GM12878 (cell line): ENCODE data around the gene RAB3B. TPM values are rescaled to one million over a fixed set of nuclear protein-coding genes. Genes with fewer than 3 reads are reported as not detected.
"Not testable (repeated sequence)": the region's sequence is repeated elsewhere in the genome, so short reads cannot be mapped to it uniquely, and the experiment has no call there.

Experiments
- ATAC-seq: fragments of 200-7000 bp; cut with Tn5 transposase; 3 replicates; pipeline ENCODE4 v1.9.1; 2020; ENCODE audit warnings: mild to moderate bottlenecking, moderate library complexity
- BruUV-seq: library from RNA; stranded (reverse); fragments of 400-500 nt; replicated peaks from 2 replicates; lab custom pipeline; 2021; lab: Mats Ljungman, UMichigan
- CTCF ChIA-PET: fragments of 300-600 bp; sonication (Branson Sonifier 250); formaldehyde crosslinking; extraction: SDS; loops from one replicate; lab custom pipeline; 2021; ENCODE audit warnings: inconsistent platforms; lab: Yijun Ruan, JAX
- POLR2A ChIA-PET: fragments of 350-600 bp; formaldehyde crosslinking; extraction: SDS; loops from one replicate; lab custom pipeline; 2021; ENCODE audit warnings: inconsistent platforms; lab: Charles Lee
- RAD21 ChIA-PET: fragments of 300-600 bp; sonication (Branson Sonifier 250); formaldehyde crosslinking; loops from one replicate; lab custom pipeline; 2023; ENCODE audit warnings: antibody characterized with exemption; ENCODE audit not compliant: unreplicated experiment; lab: Charles Lee
- SMC1A ChIA-PET: fragments of 300-600 bp; sonication (Branson Sonifier 250); formaldehyde crosslinking; loops from one replicate; lab custom pipeline; 2023; ENCODE audit not compliant: unreplicated experiment, uncharacterized antibody; lab: Charles Lee
- DNase-seq: peaks from one replicate; pipeline ENCODE4 v3.0.0-alpha.2; 2011; ENCODE audit warnings: low read depth, low spot score
- FAIRE-seq: peaks from 3 replicates; lab custom pipeline; 2011; peaks lifted over from hg19 to GRCh38; lab: Jason Lieb, UNC
- H2AFZ ChIP-seq: 2 replicates; pipeline ENCODE4 v1.6.0; 2011; ENCODE audit warnings: low read depth, low read length, control low read depth; ENCODE audit not compliant: control insufficient read depth
- H3K27ac ChIP-seq: 2 replicates; pipeline ENCODE4 v1.5.1; 2011; ENCODE audit warnings: control low read depth; ENCODE audit not compliant: control insufficient read depth, insufficient read depth
- H3K27me3 ChIP-seq, 2 experiments: replicated peaks in 1 of 2; 2 replicates each; pipeline versions ENCODE4 v1.6.0 to v1.6.1; 2011; ENCODE audit warnings: low read length in 1 of 2; ENCODE audit not compliant: control insufficient read depth in 2 of 2, insufficient read depth in 2 of 2
- H3K36me3 ChIP-seq, 2 experiments: 2 replicates each; pipeline ENCODE4 v1.5.1; 2011; ENCODE audit warnings: low read length in 1 of 2; ENCODE audit not compliant: control insufficient read depth in 2 of 2, insufficient read depth in 2 of 2
- H3K4me1 ChIP-seq: 2 replicates; pipeline ENCODE4 v1.6.1; 2011; ENCODE audit warnings: mild to moderate bottlenecking, low read length, moderate library complexity, mixed read lengths; ENCODE audit not compliant: control insufficient read depth, insufficient read depth
- H3K4me2 ChIP-seq: 2 replicates; pipeline ENCODE4 v1.6.0; 2011; ENCODE audit warnings: control low read depth; ENCODE audit not compliant: control insufficient read depth, insufficient read depth
- H3K4me3 ChIP-seq: fragments of 200-600 bp; sonication (generic); 2 replicates; pipeline ENCODE4 v1.5.1; 2016
- H3K79me2 ChIP-seq: 2 replicates; pipeline ENCODE4 v1.6.0; 2011; ENCODE audit warnings: low read length; ENCODE audit not compliant: control insufficient read depth, insufficient read depth
- H3K9ac ChIP-seq: 2 replicates; pipeline ENCODE4 v1.8.0; 2011; ENCODE audit warnings: low read length, control low read depth, mixed read lengths; ENCODE audit not compliant: control insufficient read depth, insufficient read depth
- H3K9me3 ChIP-seq: replicated peaks from 3 replicates; pipeline ENCODE4 v1.5.1; 2011; ENCODE audit warnings: mild to moderate bottlenecking, low read length; ENCODE audit not compliant: control insufficient read depth, insufficient read depth
- H4K20me1 ChIP-seq: 2 replicates; pipeline ENCODE4 v1.6.0; 2011; ENCODE audit not compliant: control insufficient read depth, insufficient read depth
- MEF2A ChIP-seq: IDR thresholded peaks from 2 replicates; pipeline ENCODE4 v1.6.1; 2011; ENCODE audit warnings: low read depth, mild to moderate bottlenecking, low read length, moderate library complexity; ENCODE audit not compliant: insufficient read depth
- WGBS: methylation state at CpG from one replicate; pipeline ENCODE4 v1.1.6; 2016; ENCODE audit warnings: low lambda C conversion rate; ENCODE audit not compliant: insufficient replicate concordance, insufficient coverage; ENCODE audit errors: missing lambda C conversion rate; 5-methylcytosine and 5-hydroxymethylcytosine counted together
- in situ Hi-C: fragments of 300-500 bp; cut with MboI; formaldehyde crosslinking; loops from 9 replicates; pipeline ENCODE4 v1.14.3; 2018; ENCODE audit warnings: mixed read lengths
- intact Hi-C: fragments of 100-400 bp; cut with micrococcal nuclease; formaldehyde crosslinking; loops from one replicate; pipeline ENCODE4 v1.14.2; 2022; ENCODE audit not compliant: unreplicated experiment
- polyA plus RNA-seq, 11 experiments: library from polyadenylated mRNA; depleted of rRNA in 4 of 11; unstranded in 6 of 11; stranded (reverse) in 5 of 11; fragments of >200 nt; fragmentation: Nextera tagmentation in 4 of 11; fragmentation: Illumina TruSeq in 1 of 11; extraction: Ambion mirVana in 4 of 11; extraction: Trizol in 1 of 11; gene quantifications; 1 replicate in 1 of 11; 2 replicates in 10 of 11; pipeline versions ENCODE4 v1.2.1 to v1.2.3, GENCODE V29; 2011 to 2016; ENCODE audit warnings: inconsistent platforms in 2 of 11, missing spikeins in 2 of 11, low read depth in 1 of 11
- total RNA-seq, 4 experiments: library from RNA; depleted of rRNA in 3 of 4; stranded (reverse); fragments of >200 nt in 3 of 4; fragmentation: Illumina TruSeq in 1 of 4; extraction: Trizol in 1 of 4; gene quantifications; 2 replicates each; pipeline versions ENCODE4 v1.2.1 to v1.2.3, GENCODE V29; 2013 to 2021
- TF ChIP-seq, protein P1 (sequence below): fragments of 450-650 bp; IDR thresholded peaks from 2 replicates; pipeline ENCODE4 v1.6.1; 2017; ENCODE audit warnings: mild to moderate bottlenecking, moderate library complexity

RAB3B gene
- total and polyA plus RNA-seq, 10 of the 15 experiments (the other 5 are each of a cell fraction or from before 2014, with no cell fraction given) = 0.05 to 0.32 (median 0.24) TPM

DNA sequence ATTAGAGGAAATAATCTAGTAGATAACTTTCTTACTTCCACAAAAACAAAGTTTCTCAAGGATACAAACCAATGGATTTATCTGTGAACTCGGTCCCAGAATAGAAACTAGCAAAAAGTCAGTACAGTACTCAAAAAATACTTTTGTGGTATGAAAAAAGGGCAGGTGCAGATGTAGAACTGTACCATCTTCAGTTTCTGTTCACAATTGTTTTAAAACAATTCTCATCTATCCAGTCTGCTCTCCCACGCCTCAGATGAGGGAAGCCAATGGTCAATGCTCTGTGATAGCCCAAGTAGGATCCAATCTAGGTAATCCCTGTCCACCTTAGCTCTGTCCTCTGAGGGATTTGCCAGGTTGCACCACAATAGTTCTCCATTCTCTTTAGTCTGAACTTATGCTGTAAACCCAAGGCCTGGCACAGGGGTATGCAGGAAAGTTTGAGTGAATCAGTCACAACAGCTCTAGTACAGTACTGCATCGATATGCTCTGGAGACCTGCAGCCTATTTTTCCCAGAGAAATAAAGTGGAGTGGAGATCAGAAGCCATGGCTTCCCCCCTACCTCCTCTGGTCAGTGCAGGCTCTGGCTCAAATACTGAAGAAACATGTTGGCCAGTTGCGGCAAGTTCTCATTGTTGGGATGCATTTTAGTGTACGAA is 41.8 kb upstream of the RAB3B start (continued):
- TF ChIP-seq, protein P1, sequence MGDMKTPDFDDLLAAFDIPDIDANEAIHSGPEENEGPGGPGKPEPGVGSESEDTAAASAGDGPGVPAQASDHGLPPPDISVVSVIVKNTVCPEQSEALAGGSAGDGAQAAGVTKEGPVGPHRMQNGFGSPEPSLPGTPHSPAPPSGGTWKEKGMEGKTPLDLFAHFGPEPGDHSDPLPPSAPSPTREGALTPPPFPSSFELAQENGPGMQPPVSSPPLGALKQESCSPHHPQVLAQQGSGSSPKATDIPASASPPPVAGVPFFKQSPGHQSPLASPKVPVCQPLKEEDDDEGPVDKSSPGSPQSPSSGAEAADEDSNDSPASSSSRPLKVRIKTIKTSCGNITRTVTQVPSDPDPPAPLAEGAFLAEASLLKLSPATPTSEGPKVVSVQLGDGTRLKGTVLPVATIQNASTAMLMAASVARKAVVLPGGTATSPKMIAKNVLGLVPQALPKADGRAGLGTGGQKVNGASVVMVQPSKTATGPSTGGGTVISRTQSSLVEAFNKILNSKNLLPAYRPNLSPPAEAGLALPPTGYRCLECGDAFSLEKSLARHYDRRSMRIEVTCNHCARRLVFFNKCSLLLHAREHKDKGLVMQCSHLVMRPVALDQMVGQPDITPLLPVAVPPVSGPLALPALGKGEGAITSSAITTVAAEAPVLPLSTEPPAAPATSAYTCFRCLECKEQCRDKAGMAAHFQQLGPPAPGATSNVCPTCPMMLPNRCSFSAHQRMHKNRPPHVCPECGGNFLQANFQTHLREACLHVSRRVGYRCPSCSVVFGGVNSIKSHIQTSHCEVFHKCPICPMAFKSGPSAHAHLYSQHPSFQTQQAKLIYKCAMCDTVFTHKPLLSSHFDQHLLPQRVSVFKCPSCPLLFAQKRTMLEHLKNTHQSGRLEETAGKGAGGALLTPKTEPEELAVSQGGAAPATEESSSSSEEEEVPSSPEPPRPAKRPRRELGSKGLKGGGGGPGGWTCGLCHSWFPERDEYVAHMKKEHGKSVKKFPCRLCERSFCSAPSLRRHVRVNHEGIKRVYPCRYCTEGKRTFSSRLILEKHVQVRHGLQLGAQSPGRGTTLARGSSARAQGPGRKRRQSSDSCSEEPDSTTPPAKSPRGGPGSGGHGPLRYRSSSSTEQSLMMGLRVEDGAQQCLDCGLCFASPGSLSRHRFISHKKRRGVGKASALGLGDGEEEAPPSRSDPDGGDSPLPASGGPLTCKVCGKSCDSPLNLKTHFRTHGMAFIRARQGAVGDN = 0 out of 2 replicates have a peak, but pooled peaks have one; percentile 9
- no peak for TF ChIP-seq MEF2A

DNA sequence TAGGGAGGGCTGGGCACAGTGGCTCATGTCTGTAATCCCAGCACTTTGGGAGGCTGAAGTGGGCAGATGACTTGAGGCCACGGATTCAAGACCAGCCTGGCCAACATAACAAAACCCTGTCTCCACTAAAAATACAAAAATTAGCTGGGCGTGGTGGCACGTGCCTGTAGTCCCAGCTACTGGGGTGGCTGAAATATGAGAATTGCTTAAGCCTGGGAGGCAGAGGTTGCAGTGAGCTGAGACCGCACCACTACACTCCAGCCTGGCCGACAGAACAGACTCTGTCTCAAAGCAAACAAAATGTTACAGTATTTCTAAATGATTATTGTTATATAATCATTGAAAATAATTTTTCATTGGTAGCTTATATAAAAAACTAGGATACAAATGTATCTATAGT is 38.3 kb upstream of the RAB3B start:
- H3K4me3 ChIP-seq, H4K20me1 ChIP-seq, H3K27me3 ChIP-seq, FAIRE-seq, H3K4me1 ChIP-seq, in situ Hi-C loops, H3K27ac ChIP-seq, intact Hi-C loops, ATAC-seq, BruUV-seq, H2AFZ ChIP-seq, H3K9me3 ChIP-seq, H3K4me2 ChIP-seq, DNase-seq, H3K9ac ChIP-seq: not testable (repeated sequence)
- RAD21 ChIA-PET = interaction anchor here (1.3 kb wide), 1 partner anchor 31 kb away, joined by 3 read pairs; no protein-coding TSS in a partner anchor
- WGBS = 95% methylated on average over 5 of the region's 5 CpGs
- CTCF ChIA-PET = interaction anchor here (1.3 to 1.8 kb wide), 3 partner anchors 16 to 268 kb away, joined by 3 to 4 read pairs (median 4); no protein-coding TSS in a partner anchor
- SMC1A ChIA-PET = interaction anchor here (0.8 to 2.3 kb wide), 2 partner anchors 24 to 25 kb away, joined by 3 to 5 read pairs; no protein-coding TSS in a partner anchor
- Histone ChIP-seq H3K79me2 (peaks cover 39% of the 10 kb centered on the region), H3K36me3 (peaks cover 0 to 12% of the 10 kb centered on the region in 2 experiments; a peak in 3 of 4 replicates)
- POLR2A ChIA-PET = interaction anchor here (0.5 to 1.2 kb wide), 4 partner anchors 8 to 34 kb away, joined by 3 read pairs; no protein-coding TSS in a partner anchor
